CMK (cell line): Measurements from ENCODE around the gene IPO9.
"Not testable (repeated sequence)": the region's sequence is repeated elsewhere in the genome, so short reads cannot be mapped to it uniquely, and the experiment has no call there.

Experiments
- DNase-seq: peaks from one replicate; pipeline ENCODE4 v3.0.0-alpha.2; 2010; ENCODE audit warnings: low read depth

Gene IPO9

GRCh38 chr1:201809876-201810275 lies 19.1 kb upstream of the IPO9 start:
- DNase-seq, result no peak

DNA sequence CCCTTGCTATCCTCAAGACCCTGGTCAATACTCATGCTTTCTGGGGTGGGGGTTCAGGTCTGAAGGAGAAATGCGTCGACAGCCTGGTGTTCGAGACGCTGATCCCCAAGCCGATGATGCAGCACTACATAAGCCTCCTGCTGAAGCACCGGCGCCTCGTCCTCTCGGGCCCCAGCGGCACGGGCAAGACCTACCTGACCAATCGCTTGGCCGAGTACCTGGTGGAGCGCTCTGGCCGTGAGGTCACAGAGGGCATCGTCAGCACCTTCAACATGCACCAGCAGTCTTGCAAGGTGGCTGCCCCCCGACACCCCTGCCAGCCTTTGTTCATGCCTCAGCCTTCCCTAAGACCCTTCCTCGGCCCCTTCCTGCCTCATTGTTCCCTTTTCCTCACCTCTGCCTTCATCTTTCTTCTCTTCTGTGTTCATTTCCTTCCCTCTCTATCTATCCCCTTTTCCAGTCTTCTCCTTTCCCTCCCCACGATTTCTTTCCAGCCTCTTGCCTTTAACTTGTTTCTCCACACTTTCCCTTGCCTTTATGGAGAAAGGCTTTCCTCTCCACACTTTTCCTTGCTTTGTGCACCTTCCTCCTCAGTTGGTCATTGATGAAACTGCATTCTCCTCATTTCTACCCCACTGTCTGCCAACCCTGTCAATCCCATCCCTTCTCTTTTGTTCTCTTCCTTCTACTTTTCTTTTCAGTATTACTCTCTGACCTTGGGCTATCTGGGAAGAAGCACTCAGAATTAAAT lies 18.3 kb upstream of the IPO9 start:
- DNase-seq, result no peak

GRCh38 chr1:201813226-201813625 lies 15.7 kb upstream of the IPO9 start:
- no peak for DNase-seq

DNA sequence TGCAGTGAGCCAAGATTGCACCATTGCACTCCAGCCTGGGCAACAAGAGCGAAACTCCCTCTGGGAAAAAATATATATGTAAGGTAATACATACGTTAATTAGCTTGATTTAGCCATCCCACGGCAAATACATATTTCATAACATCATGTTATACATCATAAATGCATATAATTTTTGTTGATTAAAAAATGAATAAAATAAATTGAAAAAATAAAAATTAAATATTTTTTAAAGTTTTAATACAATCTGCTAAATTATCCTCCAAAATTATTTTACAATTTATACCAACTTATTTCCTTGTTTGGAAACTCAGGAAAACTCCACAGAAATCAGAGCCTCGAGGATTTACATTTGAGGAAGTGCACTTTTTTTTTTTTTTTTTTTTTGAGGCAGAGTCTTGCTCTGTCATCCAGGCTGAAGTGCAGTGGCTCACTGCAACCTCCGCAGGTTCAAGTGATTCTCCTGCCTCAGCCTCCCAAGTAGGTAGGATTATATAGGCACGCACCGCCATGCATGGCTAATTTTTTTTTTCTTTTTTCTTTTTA lies 12.6 kb upstream of the IPO9 start:
- DNase-seq, result no peak

DNA sequence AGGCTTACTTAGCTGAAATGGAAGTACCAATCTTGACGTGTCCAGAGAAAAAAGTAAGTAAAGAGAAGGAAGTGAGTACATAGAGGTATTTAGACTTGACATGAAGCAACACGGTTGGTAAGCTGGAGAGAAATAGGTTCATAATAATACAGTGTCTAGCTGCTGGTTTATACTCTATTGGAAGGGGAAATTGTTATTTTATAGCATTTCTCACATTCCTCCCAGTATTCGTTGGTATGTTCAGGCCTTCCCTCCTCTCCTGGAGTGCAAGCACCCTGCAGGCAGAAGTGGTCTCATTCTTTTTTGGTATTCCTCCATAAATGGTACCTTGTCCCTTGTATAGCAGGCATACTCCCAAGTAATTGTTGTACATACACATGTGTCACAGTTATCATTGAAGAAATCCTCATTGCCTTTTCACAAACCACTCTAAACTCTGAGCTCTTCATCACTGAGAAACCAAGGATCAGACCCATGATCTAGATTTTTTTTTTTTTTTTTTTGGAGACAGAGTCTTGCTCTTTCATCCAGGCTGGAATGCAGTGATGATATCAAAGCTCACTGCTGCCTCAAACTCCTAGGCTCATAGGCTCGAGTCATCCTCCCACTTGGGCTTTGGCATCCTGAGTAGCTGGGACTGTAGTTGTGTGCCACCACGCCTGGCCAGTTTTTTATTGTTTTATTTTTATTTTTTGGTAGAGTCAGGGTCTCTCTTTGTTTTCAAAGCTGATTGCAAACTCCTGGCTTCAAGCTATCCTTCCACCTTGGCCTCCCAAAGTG lies 9.8 kb upstream of the IPO9 start:
- no peak for DNase-seq

GRCh38 chr1:201820413-201820812 lies 8.5 kb upstream of the IPO9 start:
- no peak for DNase-seq

GRCh38 chr1:201825245-201825644 lies 3.7 kb upstream of the IPO9 start:
- DNase-seq, result no peak

DNA sequence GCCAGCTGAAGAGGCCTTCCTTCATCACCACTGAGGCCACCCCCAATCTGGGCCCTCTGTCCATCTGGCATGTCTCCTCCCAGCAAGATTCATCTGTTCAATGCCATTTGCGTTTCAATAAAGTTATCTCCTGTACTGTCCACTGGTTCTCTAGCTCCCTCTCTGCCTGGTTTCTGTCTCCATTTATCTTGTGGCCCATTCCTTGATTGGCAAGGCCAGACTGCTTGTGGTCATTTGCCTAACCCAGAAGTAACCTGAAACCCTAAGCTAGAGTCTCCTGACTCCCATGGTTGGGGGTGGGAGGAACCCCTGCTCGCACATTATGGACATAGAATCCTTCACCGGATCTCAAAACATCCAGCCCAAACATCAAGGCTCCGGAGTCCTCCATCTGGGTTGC lies 2.1 kb upstream of the IPO9 start:
- no peak for DNase-seq

DNA sequence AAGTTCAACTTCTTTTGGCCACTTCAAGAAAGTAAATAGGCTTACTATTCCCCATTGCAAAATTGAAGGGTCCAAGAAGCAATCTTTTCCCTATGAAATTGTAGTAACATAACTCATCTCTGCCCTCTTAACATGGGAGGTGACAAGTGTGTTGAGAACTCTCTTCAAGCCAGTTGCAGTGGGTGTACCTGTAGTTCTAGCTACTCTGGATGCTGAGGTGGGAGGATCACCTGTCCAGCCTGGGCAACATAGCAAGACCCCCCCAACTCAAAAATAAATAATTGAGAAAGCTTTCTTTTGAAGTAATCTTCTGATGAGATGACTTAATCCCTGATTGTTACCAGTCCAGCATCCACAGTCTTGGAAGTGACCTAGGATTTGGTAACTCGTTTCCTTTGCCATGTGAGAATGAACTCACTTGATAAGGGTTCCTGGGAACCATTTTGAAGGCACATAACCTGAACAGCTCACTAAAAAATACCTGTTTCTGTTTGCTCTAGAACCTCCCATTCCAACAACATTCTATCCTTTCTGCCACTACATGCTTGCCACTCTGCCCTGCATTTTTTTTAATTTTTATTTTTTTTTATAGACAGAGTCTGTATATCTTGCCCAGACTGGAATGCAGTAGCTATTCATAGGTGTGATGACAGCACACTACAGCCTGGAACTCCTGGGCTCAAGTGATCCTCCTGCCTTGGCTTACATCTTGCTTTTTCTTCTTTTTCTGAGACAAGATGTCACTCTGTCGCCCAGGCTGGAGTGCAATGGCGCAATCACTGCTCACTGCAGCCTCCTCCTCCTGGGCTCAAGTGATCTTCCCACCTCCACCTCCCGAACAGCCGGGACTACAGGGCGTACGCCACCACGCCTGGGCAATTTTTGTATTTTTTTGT lies 1.4 kb upstream of the IPO9 start:
- no peak for DNase-seq

- no peak for DNase-seq
Measured at GRCh38 chr1:201828217-201828819, 639 bp upstream of the IPO9 start.

DNA sequence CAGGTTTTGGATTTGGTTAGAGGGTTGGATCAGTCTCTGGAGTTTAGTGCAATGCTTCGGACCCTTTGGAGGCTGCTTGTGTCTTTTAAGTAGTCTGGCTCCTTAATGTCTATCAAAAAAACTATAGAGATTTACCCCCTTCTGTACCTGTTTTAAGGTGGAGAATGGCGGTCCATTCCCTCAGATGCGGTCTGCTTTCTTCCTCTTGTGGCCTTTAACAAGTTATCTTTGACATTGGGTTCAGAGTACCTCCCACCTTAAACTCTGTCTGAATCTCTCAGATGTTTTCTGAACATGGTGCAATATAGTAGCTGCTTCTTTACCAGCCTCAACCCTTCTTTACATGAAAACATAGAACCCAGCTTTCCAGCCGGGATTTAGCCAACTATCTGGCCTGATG lies 2.4 kb downstream of the IPO9 start:
- DNase-seq, result no peak

GRCh38 chr1:201834621-201835020 lies 5.7 kb downstream of the IPO9 start:
- DNase-seq, result no peak

DNA sequence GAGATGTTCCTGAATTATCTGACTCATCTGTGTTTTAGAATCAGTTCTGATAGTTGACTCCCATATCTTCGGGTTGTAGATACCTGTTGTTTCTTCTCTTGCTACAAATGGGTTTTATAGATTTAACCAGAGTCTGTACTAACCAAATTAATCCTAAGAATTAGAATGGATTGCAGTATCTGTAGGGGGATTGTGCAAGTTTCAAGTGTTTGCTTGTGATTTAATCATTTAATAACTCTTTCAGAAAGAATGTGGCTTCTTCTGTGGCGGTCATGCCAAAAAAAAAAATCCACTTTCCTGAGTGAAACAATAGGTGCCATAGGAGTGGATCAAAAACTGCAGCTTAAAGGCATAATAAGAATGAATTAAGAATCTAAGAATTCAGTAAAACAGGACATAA lies 9.4 kb downstream of the IPO9 start:
- no peak for DNase-seq

DNA sequence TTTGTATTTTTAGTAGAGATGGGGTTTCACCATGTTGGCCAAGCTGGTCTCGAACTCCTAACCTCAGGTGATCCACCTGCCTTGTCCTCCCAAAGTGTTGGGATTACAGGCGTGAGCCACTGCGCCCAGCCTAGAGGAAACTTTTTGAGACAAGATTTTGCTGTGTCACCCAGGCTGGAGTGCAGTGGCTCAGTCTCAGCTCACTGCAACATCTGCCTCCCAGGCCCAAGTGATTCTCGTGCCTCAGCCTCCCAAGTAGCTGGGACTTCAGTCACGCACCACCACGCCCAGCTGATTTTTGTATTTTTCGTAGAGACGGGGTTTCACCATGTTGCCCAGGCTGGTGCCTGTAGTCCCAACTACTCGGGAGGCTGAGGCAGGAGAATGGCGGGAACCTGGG lies 10.1 kb downstream of the IPO9 start:
- DNase-seq, result not testable (repeated sequence)

DNA sequence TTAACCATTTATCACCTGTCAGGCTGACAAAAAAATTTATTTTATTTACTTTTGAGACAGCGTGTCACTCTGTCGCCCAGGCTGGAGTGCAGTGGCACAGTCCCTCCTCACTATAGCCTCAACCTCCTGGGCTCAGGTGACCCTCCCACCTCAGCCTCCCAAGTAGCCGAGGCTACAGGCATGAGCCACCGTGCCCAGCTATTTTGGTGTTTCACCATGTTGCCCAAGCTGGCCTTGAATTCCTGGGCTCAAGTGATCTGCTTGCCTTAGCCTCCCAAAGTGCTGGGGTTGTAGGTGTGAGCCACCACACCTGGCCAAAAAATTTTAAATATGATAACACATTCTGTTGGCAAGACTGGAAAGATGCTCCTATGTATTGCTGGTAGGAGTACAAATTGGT lies 11.1 kb downstream of the IPO9 start:
- DNase-seq, result no peak

DNA sequence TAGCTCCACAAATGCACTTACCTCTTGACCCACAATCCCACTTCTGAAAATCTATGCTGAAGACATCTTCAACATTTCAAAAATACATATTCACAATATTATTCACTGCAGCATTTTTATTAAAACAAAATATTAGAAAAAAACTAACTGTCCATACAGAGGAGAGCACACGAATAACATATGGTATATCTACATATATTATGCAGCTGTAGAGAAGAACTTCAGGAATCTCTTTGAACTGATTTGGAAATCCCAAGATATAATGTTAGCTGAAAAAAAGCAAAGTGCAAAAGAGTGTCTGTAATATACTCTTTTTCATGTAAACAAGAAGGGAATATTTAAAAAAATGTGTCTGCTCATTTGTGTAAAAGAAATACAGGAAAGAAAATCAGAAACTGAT lies 11.5 kb downstream of the IPO9 start:
- no peak for DNase-seq

DNA sequence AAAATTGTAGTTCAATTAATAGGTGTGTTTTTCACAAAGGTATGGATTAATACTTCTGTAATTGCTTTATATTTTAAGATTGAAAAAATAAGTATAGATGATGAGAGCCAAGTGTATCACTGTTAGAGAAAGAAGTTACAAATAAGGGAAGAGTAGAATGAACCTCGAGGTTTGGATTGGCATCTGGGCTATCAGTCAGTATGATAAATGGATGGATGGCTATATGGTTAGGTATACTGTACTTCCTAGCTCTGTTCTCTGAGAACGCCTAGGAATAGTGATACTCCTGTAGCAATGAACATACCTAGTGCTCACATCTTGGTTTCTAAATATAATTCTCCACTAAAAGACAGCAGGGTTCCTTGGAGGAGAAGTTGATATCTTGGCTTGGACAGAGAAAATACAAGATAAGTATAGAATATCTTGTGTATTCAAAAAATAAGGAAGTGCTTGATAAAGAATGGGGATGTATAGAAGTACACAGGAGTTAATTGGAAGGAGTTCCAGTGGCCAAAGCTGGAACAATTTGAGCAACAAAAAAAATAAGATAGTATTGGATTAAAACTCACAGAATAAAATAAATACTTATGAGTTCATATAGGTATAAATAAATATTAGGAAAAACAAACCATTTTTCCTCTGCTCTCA lies 12.4 kb downstream of the IPO9 start:
- no peak for DNase-seq

DNA sequence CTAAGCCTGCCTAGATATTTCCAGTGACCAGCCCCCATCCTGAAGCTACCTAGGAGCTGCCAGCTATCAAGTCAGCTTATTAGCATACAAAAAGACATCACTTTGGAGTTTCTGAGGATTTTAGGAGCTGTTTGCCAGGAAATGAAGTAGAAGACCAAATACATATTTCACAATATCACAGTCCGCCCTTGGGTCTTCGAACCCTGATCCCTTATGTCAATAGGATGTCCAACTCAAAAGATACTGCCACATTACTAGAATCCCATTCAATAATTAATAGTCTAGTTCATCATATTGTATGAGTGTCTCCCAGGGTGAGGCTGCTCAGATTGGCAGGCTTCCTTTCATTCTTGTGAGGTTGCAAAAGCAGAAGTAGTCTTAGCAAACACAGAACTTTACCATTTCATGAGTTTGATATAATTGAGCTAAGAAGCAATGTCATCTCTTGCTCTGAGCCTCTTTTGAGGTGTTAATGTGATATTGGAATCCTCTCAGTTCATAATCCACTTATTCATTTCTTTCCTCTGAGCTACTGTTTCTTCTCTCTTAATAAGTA lies 13.6 kb downstream of the IPO9 start:
- DNase-seq, result no peak

GRCh38 chr1:201845331-201846083 lies 16.6 kb downstream of the IPO9 start:
- no peak for DNase-seq

DNA sequence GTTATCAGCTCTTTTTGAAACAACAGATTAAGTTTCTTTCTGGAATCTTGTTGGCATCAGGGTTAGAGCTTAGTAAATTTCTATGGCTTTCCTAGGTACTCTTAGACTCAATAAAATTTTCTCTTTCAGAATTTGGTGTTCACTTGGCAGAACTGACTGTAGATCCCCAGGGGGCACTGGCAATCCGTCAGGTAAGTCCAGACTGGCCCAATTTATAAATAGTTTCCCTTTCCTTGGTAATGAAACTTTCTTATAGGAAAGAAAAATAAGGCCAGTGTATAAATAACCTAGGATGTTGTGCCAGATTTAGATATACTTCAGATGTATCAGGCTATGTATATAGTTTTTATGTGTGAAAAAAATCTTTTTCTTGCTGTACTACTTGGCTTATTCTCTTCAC lies 18.2 kb downstream of the IPO9 start:
- DNase-seq, result no peak
